ENCODE data around the gene KNSTRN. TPM values are rescaled to one million over a fixed set of nuclear protein-coding genes. Genes with fewer than 3 reads are reported as not detected.

The KNSTRN gene
- total and polyA plus RNA-seq, 2 of the 4 experiments (the other 2 are of a cell fraction) = 33.1 to 73.5 TPM

DNA sequence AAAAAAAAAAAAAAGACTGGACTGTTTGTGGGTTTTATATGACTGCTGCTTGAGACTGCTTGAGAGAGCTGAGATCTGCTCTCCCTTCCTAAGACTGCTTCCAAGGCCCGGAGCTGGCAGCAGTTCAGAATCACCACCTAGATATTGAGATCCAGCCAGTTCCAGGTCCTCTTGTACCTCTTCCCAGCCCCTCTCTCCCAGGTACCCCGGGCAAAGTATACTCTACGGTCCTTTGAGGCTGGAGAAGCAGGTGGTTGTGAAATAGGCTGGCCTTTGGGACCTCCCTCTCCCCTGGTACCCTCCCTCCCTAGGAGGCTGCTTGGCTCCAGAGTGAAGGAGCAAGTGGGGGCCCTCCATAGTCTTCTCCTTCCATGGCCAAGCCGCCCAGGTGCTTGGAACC lies 45.7 kb downstream of the KNSTRN start:
- H3K9ac ChIP-seq (ENCODE audit: low read depth, low read length) = no peak overlapping the region
- H3K27me3 ChIP-seq (ENCODE audit: control insufficient read depth, insufficient read depth, low read length) = peaks cover 43% of the 10 kb centered on the region
- H2BK120ac ChIP-seq (ENCODE audit: low read depth, low read length) = no peak overlapping the region
- H3K14ac ChIP-seq (replicated peaks; ENCODE audit: low read depth, low read length) = no peak overlapping the region
- no CpG with 5 or more reads among the region's 4 CpGs for WGBS, 2 experiments (ENCODE audit: extremely low coverage in 2 of 2, insufficient read length in 1 of 2)
- H2BK5ac ChIP-seq (ENCODE audit: low read depth, low read length, poor library complexity, severe bottlenecking) = no peak overlapping the region
- H3K56ac ChIP-seq (ENCODE audit: extremely low read depth, insufficient read depth, low read length) = no peak overlapping the region
- ChIA-PET CTCF (interaction anchor here (0.6 kb wide), 1 partner anchor 8 kb away, joined by 3 read pairs; no protein-coding TSS in a partner anchor), POLR2A (ENCODE audit: unreplicated experiment) (no interaction called here)
- H3K4me2 ChIP-seq (ENCODE audit: low read depth, low read length) = no peak overlapping the region
- no peak overlapping the region for H3K27ac ChIP-seq (ENCODE audit: insufficient read depth, low read length)
- H3K79me1 ChIP-seq (ENCODE audit: low read depth in 1 of 2, low read length in 2 of 2) = no peaks in the 10 kb centered on the region
- H3K9me1 ChIP-seq (ENCODE audit: insufficient read depth, low read length) = no peaks in the 10 kb centered on the region
- no peak overlapping the region for H3K23ac ChIP-seq (ENCODE audit: low read depth, low read length)
- intact Hi-C loops (cut with micrococcal nuclease) = no loop called here
- no peak overlapping the region for H3K18ac ChIP-seq (ENCODE audit: low read depth, low read length)
- no peak overlapping the region for H2BK20ac ChIP-seq (ENCODE audit: low read depth, low read length)
- H3K4me1 ChIP-seq (ENCODE audit: control insufficient read depth, insufficient read depth, low read length) = no peaks in the 10 kb centered on the region; the same call in 1 of the 2 replicates
- H4K91ac ChIP-seq (ENCODE audit: insufficient read depth, low read depth, low read length) = no peak overlapping the region
- H4K5ac ChIP-seq (ENCODE audit: low read depth, low read length) = no peak overlapping the region
- dilution Hi-C loops (cut with HindIII; ENCODE audit: low sequenced_read_pairs, unreplicated experiment) = no loop called here
- H3K4ac ChIP-seq (ENCODE audit: low read depth, low read length) = no peak overlapping the region
- no peak for ATAC-seq (ENCODE audit: low read depth)
- no peaks in the 10 kb centered on the region; the same call in 1 of the 2 replicates for H3K36me3 ChIP-seq (ENCODE audit: control insufficient read depth, insufficient read depth, low read length)
- no peak overlapping the region for H4K8ac ChIP-seq (ENCODE audit: low read depth in 2 of 2, low read length in 2 of 2)
- in situ Hi-C loops (cut with MboI; ENCODE audit: low sequenced_read_pairs) = loop anchor here (5.0 to 10.0 kb wide), 3 partner anchors 151 to 383 kb away; no protein-coding TSS in a partner anchor
- no peaks in the 10 kb centered on the region for H3K9me3 ChIP-seq (ENCODE audit: control insufficient read depth, insufficient read depth, low read length)
- no peak overlapping the region for H2AFZ ChIP-seq (replicated peaks; ENCODE audit: low read length, poor library complexity)
- no peak overlapping the region for H3K4me3 ChIP-seq (ENCODE audit: insufficient read depth, low read depth, low read length)
- H4K20me1 ChIP-seq (ENCODE audit: insufficient read depth, low read length) = no peaks in the 10 kb centered on the region
- no TSS peak for BruUV-seq (replicated peaks)
- H2AK5ac ChIP-seq (ENCODE audit: low read depth, low read length) = no peak overlapping the region
- no peak for TF ChIP-seq BHLHE40 (IDR thresholded peaks at IDR 0.05; ENCODE audit: low read depth, low read length)
- TF ChIP-seq CEBPB (IDR thresholded peaks at IDR 0.05; ENCODE audit: low read depth, low read length) = no peak
- TF ChIP-seq RFX5 (IDR thresholded peaks at IDR 0.05; ENCODE audit: low read depth, low read length) = no peak
- TF ChIP-seq CHD1 (IDR thresholded peaks at IDR 0.05; ENCODE audit: low read depth, low read length) = no peak
- TF ChIP-seq, protein P1, sequence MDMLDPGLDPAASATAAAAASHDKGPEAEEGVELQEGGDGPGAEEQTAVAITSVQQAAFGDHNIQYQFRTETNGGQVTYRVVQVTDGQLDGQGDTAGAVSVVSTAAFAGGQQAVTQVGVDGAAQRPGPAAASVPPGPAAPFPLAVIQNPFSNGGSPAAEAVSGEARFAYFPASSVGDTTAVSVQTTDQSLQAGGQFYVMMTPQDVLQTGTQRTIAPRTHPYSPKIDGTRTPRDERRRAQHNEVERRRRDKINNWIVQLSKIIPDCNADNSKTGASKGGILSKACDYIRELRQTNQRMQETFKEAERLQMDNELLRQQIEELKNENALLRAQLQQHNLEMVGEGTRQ (IDR thresholded peaks at IDR 0.05; ENCODE audit: low read depth, low read length) = no peak
- TF ChIP-seq MAZ (IDR thresholded peaks at IDR 0.05; ENCODE audit: borderline replicate concordance, low read depth, low read length) = no peak
- TF ChIP-seq NFE2L2 (IDR thresholded peaks at IDR 0.05; ENCODE audit: low read depth, low read length) = no peak
- no peak overlapping the region for H2AK9ac ChIP-seq (replicated peaks; ENCODE audit: low read depth, low read length, poor library complexity)
- no peak overlapping the region for H2BK15ac ChIP-seq (ENCODE audit: low read depth, low read length)
- DNase-seq = no peak
